ENCODE data around the gene MORF4L1.

MORF4L1 gene

GRCh38 chr15:78831229-78832207 lies 41.2 kb upstream of the MORF4L1 start:
- TF ChIP-seq, protein P1, sequence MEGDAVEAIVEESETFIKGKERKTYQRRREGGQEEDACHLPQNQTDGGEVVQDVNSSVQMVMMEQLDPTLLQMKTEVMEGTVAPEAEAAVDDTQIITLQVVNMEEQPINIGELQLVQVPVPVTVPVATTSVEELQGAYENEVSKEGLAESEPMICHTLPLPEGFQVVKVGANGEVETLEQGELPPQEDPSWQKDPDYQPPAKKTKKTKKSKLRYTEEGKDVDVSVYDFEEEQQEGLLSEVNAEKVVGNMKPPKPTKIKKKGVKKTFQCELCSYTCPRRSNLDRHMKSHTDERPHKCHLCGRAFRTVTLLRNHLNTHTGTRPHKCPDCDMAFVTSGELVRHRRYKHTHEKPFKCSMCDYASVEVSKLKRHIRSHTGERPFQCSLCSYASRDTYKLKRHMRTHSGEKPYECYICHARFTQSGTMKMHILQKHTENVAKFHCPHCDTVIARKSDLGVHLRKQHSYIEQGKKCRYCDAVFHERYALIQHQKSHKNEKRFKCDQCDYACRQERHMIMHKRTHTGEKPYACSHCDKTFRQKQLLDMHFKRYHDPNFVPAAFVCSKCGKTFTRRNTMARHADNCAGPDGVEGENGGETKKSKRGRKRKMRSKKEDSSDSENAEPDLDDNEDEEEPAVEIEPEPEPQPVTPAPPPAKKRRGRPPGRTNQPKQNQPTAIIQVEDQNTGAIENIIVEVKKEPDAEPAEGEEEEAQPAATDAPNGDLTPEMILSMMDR (conservative IDR thresholded peaks at IDR 0.05; ENCODE audit: low read length), result no peak
- TF ChIP-seq EZH2phosphoT487 (IDR thresholded peaks at IDR 0.05; ENCODE audit: borderline replicate concordance), result no peak
- Histone ChIP-seq H3K4me3 (ENCODE audit: low read length, poor library complexity, severe bottlenecking) (no peak overlapping the region), H3K4me1 (ENCODE audit: insufficient read depth, low read length, poor library complexity, severe bottlenecking) (no peaks in the 10 kb centered on the region), H3K4me2 (ENCODE audit: low read depth, low read length, poor library complexity, severe bottlenecking) (no peak overlapping the region), H3K9me3 (ENCODE audit: insufficient read depth, low read depth, low read length) (no peaks in the 10 kb centered on the region), H2AFZ (ENCODE audit: low read length) (no peak overlapping the region), H3K9me2 (replicated peaks; ENCODE audit: low read depth, low read length) (no peaks in the 10 kb centered on the region), H3K9ac (ENCODE audit: low read depth, low read length, poor library complexity, severe bottlenecking) (no peak overlapping the region), H3F3A (ENCODE audit: low read depth) (no peaks in the 10 kb centered on the region), H4K20me1 (ENCODE audit: insufficient read depth, low read length, poor library complexity, severe bottlenecking) (no peaks in the 10 kb centered on the region), H3K27me3 (ENCODE audit: insufficient read depth, low read length, poor library complexity, severe bottlenecking) (no peaks in the 10 kb centered on the region), H3K79me2 (ENCODE audit: insufficient read depth, low read length) (no peaks in the 10 kb centered on the region), H3K36me3 (ENCODE audit: insufficient read depth, low read length) (no peaks in the 10 kb centered on the region)

- Histone ChIP-seq H3K9me2 (replicated peaks; ENCODE audit: low read depth, low read length) (no peaks in the 10 kb centered on the region), H3K4me1 (ENCODE audit: insufficient read depth, low read length, poor library complexity, severe bottlenecking) (no peaks in the 10 kb centered on the region), H3K79me2 (ENCODE audit: insufficient read depth, low read length) (no peaks in the 10 kb centered on the region), H3K9me3 (ENCODE audit: insufficient read depth, low read depth, low read length) (no peaks in the 10 kb centered on the region), H3K4me3 (ENCODE audit: low read length, poor library complexity, severe bottlenecking) (no peak overlapping the region), H3K4me2 (ENCODE audit: low read depth, low read length, poor library complexity, severe bottlenecking) (no peak overlapping the region), H3K9ac (ENCODE audit: low read depth, low read length, poor library complexity, severe bottlenecking) (no peak overlapping the region), H3K36me3 (ENCODE audit: insufficient read depth, low read length) (no peaks in the 10 kb centered on the region), H2AFZ (ENCODE audit: low read length) (no peak overlapping the region), H4K20me1 (ENCODE audit: insufficient read depth, low read length, poor library complexity, severe bottlenecking) (no peaks in the 10 kb centered on the region), H3K27me3 (ENCODE audit: insufficient read depth, low read length, poor library complexity, severe bottlenecking) (no peaks in the 10 kb centered on the region), H3F3A (ENCODE audit: low read depth) (no peaks in the 10 kb centered on the region)
- TF ChIP-seq EZH2phosphoT487 (IDR thresholded peaks at IDR 0.05; ENCODE audit: borderline replicate concordance), result no peak
- TF ChIP-seq, protein P1 (conservative IDR thresholded peaks at IDR 0.05; ENCODE audit: low read length), result no peak
Measured at GRCh38 chr15:78836333-78836732, 36.4 kb upstream of the MORF4L1 start.

DNA sequence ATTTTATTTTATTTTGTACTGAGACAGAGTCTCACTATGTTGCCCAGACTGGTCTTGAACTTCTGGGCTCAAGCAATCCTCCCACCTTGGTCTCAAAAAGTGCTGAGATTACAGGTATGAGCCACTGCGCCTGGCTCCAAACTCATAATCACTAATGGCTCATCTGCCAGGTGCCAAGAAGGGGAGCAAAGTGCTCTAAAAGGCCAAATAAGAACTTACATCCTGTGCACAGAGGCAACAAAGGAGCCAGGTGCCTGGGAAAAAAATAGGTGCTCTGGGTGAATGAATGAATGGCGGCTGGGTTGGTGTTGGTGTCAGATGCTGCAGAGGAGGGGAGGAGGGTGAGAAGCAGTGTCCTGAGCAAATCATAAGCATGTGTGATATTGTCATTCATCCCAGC lies 35.6 kb upstream of the MORF4L1 start:
- no peaks in the 10 kb centered on the region for H3K27me3 ChIP-seq (ENCODE audit: insufficient read depth, low read length, poor library complexity, severe bottlenecking)
- TF ChIP-seq EZH2phosphoT487 (IDR thresholded peaks at IDR 0.05; ENCODE audit: borderline replicate concordance), result no peak
- TF ChIP-seq, protein P1 (conservative IDR thresholded peaks at IDR 0.05; ENCODE audit: low read length), result no peak
- H3K9ac ChIP-seq (ENCODE audit: low read depth, low read length, poor library complexity, severe bottlenecking), result no peak overlapping the region
- no peak overlapping the region for H3K4me3 ChIP-seq (ENCODE audit: low read length, poor library complexity, severe bottlenecking)
- no peak overlapping the region for H2AFZ ChIP-seq (ENCODE audit: low read length)
- no peaks in the 10 kb centered on the region for H3K9me3 ChIP-seq (ENCODE audit: insufficient read depth, low read depth, low read length)
- no peak overlapping the region for H3K4me2 ChIP-seq (ENCODE audit: low read depth, low read length, poor library complexity, severe bottlenecking)
- no peaks in the 10 kb centered on the region for H3K4me1 ChIP-seq (ENCODE audit: insufficient read depth, low read length, poor library complexity, severe bottlenecking)
- H4K20me1 ChIP-seq (ENCODE audit: insufficient read depth, low read length, poor library complexity, severe bottlenecking), result no peaks in the 10 kb centered on the region
- no peaks in the 10 kb centered on the region for H3K9me2 ChIP-seq (replicated peaks; ENCODE audit: low read depth, low read length)
- H3K36me3 ChIP-seq (ENCODE audit: insufficient read depth, low read length), result no peaks in the 10 kb centered on the region
- no peaks in the 10 kb centered on the region for H3K79me2 ChIP-seq (ENCODE audit: insufficient read depth, low read length)
- H3F3A ChIP-seq (ENCODE audit: low read depth), result no peaks in the 10 kb centered on the region
